Measurements from ENCODE around the gene PFDN1. TPM values are rescaled to one million over a fixed set of nuclear protein-coding genes. Genes with fewer than 3 reads are reported as not detected.
"Not testable (repeated sequence)": the region's sequence is repeated elsewhere in the genome, so short reads cannot be mapped to it uniquely, and the experiment has no call there.

Gene PFDN1
- total and polyA plus RNA-seq, 2 experiments from 2014 or later, result 119 to 256 TPM

DNA sequence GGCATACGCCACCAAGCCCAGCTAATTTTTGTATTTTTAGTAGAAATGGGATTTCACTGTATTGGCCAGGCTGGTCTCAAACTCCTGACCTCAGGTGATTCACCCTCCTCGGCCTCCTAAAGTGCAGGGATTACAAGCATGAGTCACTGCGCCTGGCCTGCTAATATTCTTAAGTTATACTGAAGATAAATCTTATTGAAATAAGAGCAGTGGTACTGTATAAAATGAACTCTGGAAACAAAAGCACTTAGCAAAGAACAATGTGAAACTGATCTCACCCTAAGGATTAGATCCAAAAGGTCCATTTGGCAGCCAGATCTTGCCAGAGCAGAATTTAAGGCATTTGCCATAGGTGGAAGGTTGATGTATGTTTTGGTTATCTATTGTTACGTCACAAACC is 100.8 kb downstream of the PFDN1 start:
- H3K27ac ChIP-seq (ENCODE audit: low read depth), result no peak overlapping the region
- no peaks in the 10 kb centered on the region for H3K9me2 ChIP-seq (ENCODE audit: insufficient read depth)
- H2AFZ ChIP-seq, result no peak overlapping the region
- H3K79me2 ChIP-seq (replicated peaks; ENCODE audit: insufficient read depth), result no peaks in the 10 kb centered on the region
- Mint-ChIP-seq H3K27ac (no peak overlapping the region), H3K4me3 (no peak overlapping the region), H3K9me3 (no peaks in the 10 kb centered on the region), H3K36me3 (ENCODE audit: low read depth) (no peaks in the 10 kb centered on the region), H3K27me3 (ENCODE audit: insufficient read depth, low read depth, poor library complexity) (peaks cover 3% of the 10 kb centered on the region), H3K4me1 (peaks cover 11% of the 10 kb centered on the region)
- no peak for TF ChIP-seq ZNF331 (CRISPR knock-in tag; IDR thresholded peaks at IDR 0.05; ENCODE audit: low read depth)
- TF ChIP-seq JUNB (IDR thresholded peaks at IDR 0.05; ENCODE audit: unreplicated experiment), result no peak
- TF ChIP-seq, protein P1, sequence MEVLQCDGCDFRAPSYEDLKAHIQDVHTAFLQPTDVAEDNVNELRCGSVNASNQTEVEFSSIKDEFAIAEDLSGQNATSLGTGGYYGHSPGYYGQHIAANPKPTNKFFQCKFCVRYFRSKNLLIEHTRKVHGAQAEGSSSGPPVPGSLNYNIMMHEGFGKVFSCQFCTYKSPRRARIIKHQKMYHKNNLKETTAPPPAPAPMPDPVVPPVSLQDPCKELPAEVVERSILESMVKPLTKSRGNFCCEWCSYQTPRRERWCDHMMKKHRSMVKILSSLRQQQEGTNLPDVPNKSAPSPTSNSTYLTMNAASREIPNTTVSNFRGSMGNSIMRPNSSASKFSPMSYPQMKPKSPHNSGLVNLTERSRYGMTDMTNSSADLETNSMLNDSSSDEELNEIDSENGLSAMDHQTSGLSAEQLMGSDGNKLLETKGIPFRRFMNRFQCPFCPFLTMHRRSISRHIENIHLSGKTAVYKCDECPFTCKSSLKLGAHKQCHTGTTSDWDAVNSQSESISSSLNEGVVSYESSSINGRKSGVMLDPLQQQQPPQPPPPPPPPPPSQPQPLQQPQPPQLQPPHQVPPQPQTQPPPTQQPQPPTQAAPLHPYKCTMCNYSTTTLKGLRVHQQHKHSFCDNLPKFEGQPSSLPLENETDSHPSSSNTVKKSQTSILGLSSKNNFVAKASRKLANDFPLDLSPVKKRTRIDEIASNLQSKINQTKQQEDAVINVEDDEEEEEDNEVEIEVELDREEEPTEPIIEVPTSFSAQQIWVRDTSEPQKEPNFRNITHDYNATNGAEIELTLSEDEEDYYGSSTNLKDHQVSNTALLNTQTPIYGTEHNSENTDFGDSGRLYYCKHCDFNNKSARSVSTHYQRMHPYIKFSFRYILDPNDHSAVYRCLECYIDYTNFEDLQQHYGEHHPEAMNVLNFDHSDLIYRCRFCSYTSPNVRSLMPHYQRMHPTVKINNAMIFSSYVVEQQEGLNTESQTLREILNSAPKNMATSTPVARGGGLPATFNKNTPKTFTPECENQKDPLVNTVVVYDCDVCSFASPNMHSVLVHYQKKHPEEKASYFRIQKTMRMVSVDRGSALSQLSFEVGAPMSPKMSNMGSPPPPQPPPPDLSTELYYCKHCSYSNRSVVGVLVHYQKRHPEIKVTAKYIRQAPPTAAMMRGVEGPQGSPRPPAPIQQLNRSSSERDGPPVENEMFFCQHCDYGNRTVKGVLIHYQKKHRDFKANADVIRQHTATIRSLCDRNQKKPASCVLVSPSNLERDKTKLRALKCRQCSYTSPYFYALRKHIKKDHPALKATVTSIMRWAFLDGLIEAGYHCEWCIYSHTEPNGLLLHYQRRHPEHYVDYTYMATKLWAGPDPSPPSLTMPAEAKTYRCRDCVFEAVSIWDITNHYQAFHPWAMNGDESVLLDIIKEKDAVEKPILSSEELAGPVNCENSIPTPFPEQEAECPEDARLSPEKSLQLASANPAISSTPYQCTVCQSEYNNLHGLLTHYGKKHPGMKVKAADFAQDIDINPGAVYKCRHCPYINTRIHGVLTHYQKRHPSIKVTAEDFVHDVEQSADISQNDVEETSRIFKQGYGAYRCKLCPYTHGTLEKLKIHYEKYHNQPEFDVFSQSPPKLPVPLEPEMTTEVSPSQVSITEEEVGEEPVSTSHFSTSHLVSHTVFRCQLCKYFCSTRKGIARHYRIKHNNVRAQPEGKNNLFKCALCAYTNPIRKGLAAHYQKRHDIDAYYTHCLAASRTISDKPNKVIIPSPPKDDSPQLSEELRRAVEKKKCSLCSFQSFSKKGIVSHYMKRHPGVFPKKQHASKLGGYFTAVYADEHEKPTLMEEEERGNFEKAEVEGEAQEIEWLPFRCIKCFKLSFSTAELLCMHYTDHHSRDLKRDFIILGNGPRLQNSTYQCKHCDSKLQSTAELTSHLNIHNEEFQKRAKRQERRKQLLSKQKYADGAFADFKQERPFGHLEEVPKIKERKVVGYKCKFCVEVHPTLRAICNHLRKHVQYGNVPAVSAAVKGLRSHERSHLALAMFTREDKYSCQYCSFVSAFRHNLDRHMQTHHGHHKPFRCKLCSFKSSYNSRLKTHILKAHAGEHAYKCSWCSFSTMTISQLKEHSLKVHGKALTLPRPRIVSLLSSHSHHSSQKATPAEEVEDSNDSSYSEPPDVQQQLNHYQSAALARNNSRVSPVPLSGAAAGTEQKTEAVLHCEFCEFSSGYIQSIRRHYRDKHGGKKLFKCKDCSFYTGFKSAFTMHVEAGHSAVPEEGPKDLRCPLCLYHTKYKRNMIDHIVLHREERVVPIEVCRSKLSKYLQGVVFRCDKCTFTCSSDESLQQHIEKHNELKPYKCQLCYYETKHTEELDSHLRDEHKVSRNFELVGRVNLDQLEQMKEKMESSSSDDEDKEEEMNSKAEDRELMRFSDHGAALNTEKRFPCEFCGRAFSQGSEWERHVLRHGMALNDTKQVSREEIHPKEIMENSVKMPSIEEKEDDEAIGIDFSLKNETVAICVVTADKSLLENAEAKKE (CRISPR knock-in tag; IDR thresholded peaks at IDR 0.05), result no peak
- TF ChIP-seq, protein P2, sequence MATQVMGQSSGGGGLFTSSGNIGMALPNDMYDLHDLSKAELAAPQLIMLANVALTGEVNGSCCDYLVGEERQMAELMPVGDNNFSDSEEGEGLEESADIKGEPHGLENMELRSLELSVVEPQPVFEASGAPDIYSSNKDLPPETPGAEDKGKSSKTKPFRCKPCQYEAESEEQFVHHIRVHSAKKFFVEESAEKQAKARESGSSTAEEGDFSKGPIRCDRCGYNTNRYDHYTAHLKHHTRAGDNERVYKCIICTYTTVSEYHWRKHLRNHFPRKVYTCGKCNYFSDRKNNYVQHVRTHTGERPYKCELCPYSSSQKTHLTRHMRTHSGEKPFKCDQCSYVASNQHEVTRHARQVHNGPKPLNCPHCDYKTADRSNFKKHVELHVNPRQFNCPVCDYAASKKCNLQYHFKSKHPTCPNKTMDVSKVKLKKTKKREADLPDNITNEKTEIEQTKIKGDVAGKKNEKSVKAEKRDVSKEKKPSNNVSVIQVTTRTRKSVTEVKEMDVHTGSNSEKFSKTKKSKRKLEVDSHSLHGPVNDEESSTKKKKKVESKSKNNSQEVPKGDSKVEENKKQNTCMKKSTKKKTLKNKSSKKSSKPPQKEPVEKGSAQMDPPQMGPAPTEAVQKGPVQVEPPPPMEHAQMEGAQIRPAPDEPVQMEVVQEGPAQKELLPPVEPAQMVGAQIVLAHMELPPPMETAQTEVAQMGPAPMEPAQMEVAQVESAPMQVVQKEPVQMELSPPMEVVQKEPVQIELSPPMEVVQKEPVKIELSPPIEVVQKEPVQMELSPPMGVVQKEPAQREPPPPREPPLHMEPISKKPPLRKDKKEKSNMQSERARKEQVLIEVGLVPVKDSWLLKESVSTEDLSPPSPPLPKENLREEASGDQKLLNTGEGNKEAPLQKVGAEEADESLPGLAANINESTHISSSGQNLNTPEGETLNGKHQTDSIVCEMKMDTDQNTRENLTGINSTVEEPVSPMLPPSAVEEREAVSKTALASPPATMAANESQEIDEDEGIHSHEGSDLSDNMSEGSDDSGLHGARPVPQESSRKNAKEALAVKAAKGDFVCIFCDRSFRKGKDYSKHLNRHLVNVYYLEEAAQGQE (IDR thresholded peaks at IDR 0.05; ENCODE audit: unreplicated experiment), result no peak
- TF ChIP-seq CTCF (conservative IDR thresholded peaks at IDR 0.05; ENCODE audit: low read depth in 2 of 2), result no peak
- no peak for TF ChIP-seq EZH2phosphoT487 (IDR thresholded peaks at IDR 0.05; ENCODE audit: unreplicated experiment)
- TF ChIP-seq CREB1 (CRISPR knock-in tag; IDR thresholded peaks at IDR 0.05; ENCODE audit: low read depth), result no peak
- no peak for TF ChIP-seq NANOG (IDR thresholded peaks at IDR 0.05; ENCODE audit: borderline replicate concordance)
- no peak for TF ChIP-seq ZNF114 (CRISPR knock-in tag; IDR thresholded peaks at IDR 0.05)
- no peak for TF ChIP-seq EZH2 (IDR thresholded peaks at IDR 0.05; ENCODE audit: low read depth, unreplicated experiment)
- TF ChIP-seq STAT1 (IDR thresholded peaks at IDR 0.05; ENCODE audit: unreplicated experiment), result no peak
- no peak for TF ChIP-seq POLR2AphosphoS5 (IDR thresholded peaks at IDR 0.05; ENCODE audit: low read depth)
- H3K36me3 ChIP-seq (ENCODE audit: insufficient read depth), result no peaks in the 10 kb centered on the region
- H3K27me3 ChIP-seq (ENCODE audit: insufficient read depth), result no peaks in the 10 kb centered on the region
- H3K4me2 ChIP-seq, result no peak overlapping the region
- H3K4me3 ChIP-seq, result no peak overlapping the region
- ATAC-seq (no peak), DNase-seq (ENCODE audit: low spot score) (no peak)
- no peaks in the 10 kb centered on the region for H3F3A ChIP-seq (replicated peaks; ENCODE audit: low read depth)
- 0 out of 2 replicates have a peak, but pooled peaks cover 10% of the 10 kb centered on the region for H3K4me1 ChIP-seq (ENCODE audit: insufficient read depth)
- no peaks in the 10 kb centered on the region; the same call in 1 of the 2 replicates for H4K20me1 ChIP-seq (replicated peaks; ENCODE audit: insufficient read depth)

GRCh38 chr5:140198915-140199314 is 104.0 kb downstream of the PFDN1 start:
- not testable (repeated sequence) for H2AFZ ChIP-seq; H3K27ac Mint-ChIP-seq; H3K4me2 ChIP-seq; H3K27me3 ChIP-seq (ENCODE audit: insufficient read depth); H3K4me3 ChIP-seq; H3K36me3 Mint-ChIP-seq (ENCODE audit: low read depth); H4K20me1 ChIP-seq (replicated peaks; ENCODE audit: insufficient read depth); H3K9me2 ChIP-seq (ENCODE audit: insufficient read depth); H3K9me3 Mint-ChIP-seq; DNase-seq (ENCODE audit: low spot score); H3K79me2 ChIP-seq (replicated peaks; ENCODE audit: insufficient read depth); H3K27ac ChIP-seq (ENCODE audit: low read depth); H3K4me3 Mint-ChIP-seq; H3K4me1 Mint-ChIP-seq; H3F3A ChIP-seq (replicated peaks; ENCODE audit: low read depth); H3K27me3 Mint-ChIP-seq (ENCODE audit: insufficient read depth, low read depth, poor library complexity); H3K36me3 ChIP-seq (ENCODE audit: insufficient read depth); ATAC-seq; H3K4me1 ChIP-seq (ENCODE audit: insufficient read depth)

Data from GM23338 (cell line).